GM18511 (cell line): ENCODE measurements around the gene FANCI.

Experiments
- ATAC-seq: cut with Tn5 transposase; IDR thresholded peaks from one replicate; pipeline ENCODE4 v1.9.1; 2021; ENCODE audit warnings: mild to moderate bottlenecking, moderate library complexity; ENCODE audit not compliant: unreplicated experiment

FANCI gene

DNA sequence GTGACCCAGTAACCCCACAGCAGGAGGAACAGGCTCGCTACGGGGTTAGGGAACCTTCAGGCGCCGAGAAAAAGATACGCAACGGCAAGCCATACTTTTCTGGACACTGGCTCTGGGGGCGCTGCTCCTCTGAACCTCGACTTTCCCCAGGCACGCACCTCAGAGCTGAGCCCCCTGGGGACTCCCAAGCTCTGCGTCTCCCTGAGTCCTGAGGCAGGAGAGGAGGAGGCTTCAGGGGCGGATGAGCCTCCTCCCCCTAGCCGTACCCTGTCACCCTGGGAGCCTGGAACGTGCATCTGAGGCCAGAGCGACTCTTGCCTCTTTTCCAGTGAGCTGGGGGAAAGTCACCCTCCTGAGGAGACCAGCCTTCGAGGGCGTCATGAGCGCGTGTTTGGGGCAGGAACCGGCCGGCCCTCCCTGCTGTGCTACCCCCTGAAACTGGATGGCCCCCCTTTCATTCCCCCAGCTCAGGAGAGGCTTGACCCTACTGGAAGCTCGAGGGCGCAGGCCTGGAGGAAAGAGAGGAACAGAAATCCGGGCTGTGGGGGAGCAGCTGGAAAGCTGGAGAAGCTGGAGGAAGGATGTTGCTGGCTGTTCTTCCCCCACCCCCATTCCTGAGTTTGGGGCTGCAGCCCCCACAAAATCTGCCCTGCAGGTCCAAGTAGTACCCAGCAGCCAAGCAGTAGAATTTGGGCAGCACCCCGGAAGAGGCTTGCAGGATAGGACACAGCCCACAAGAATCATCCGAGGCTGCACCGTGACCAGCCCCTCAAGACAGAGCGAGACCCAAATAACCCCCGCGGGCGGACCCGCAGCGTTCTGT is 115.9 kb downstream of the FANCI start:
- no peak for ATAC-seq

DNA sequence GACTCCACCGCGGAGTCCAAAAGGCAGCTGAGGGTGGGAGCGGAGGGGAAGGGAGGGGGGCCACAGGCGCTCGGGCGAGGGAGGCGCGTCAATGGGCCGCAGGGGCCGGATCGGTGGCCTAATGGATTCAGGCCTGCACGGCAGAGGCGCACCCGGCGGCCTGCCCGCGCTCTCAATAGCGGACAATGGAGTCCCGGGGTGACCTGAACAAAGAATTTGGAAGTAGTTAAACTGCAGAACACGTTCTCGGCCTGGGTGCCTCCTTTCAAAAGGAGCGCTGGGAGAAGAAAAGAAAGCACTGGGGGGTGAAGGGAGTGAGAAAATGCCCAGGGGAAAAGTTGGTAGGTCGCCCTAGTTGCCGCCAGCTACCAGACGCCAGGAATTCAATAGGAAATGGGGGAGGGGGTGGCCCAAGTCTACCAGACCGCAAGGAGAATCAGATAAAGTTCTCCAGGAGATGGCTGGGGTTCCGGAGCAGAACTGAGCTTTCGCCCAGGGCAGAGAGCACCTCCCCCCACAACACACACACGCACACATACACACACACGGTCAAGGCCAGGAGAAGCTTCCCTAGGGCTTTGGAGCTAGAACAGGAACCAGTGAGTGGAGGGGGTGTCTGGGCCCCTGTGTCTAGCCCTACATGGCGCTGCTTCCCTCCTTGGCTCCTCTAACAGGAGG is 116.7 kb downstream of the FANCI start:
- no peak for ATAC-seq

DNA sequence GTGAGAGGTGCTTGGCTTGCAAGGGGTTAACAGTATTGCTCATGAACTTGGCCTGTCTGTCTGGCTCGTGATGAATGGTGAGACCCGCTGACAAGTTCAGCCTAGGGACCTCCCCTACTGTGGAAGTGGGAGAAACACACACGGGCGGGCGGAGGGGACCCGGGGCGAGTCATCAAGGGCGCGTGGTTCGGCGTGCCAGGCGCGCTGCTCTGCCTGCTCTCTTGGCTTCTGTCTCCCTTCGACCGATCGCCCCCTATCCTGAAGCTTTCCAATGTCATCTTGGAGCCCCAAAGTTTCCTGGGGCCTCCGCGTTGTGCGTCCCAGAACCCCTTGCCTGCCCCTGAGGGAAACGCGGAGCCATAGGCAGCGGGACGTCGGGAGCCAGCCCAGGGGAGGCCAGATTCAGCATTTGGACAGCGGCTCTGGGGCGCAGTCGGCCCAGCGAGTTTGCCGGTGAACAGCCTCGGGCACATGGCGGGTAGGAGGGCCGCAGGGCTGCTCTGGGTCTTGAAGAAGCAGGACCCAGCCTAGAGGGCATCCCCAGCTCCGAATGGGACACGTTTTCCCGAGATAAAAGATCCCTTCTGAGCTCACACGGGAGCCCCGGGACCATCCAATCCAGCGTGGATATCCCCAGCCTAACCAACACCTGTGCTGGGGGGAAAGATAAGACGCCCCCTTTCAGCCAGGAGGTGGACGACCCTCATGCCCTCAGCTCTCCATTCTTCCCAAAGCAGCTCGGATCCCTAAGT is 117.8 kb downstream of the FANCI start:
- ATAC-seq, result no peak

DNA sequence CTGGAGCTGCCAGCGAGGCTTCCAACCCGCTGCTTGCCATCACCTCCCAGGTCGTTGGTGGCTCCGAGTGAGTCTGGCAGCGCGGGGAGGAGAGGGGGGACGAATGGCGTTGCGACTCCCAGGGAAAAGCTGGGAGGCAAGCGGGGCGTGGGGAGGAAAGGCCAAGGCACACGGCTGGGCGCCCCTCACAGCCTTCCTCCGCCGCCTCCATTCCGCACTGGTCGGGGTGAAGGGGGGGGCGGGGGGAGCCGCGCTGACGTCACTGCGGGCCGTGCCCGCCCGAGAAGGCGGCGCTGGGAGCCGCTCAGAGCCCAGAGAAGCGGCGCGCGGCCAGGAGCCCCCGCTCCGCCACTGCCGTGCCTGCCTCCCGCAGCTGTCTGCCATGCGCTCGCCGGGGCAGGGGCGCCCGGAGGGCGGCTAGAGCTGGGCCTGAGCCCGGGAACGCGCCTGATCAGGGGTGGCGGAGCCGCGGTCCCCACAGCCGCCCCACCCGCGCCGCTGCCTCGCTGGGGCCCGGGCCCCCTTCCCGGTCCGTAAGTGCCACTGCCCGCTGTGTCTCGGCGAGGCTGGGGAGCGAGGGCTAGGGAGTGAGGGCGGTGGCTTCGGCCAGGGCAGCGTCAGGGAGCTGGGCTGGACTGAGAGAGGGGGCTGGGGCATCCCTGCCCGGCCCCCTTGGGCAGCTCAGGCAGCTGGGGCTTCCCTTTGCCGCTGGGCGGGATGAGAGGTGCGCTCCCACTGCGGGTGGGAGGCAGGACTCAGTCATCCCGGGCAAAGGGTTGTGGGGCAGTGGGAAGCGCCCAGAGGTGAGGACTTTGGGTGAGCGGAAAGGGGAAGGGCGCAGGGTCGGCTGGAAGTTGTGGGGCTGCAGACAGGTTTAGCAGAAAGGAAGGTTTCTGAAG is 118.7 kb downstream of the FANCI start:
- no peak for ATAC-seq

DNA sequence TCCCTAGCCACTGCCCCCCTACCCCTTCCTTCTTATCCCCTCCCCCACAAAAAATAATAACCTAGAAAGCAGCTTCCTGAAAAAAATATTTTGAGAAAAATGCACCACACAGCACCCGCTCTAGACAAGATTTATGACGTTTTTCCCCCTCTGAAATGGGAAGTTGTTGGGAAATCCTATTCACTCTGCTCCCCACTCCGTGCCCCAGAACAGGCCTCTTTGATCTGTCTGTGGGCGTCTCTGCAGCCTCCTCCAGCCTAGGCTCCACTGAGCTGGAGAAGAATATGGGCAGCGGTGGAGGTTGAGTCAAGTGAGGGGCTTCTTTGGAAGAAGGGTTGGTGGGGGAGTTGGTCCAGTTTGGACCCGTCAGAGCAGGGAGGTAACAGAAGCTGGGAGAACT is 119.4 kb downstream of the FANCI start:
- no peak for ATAC-seq

DNA sequence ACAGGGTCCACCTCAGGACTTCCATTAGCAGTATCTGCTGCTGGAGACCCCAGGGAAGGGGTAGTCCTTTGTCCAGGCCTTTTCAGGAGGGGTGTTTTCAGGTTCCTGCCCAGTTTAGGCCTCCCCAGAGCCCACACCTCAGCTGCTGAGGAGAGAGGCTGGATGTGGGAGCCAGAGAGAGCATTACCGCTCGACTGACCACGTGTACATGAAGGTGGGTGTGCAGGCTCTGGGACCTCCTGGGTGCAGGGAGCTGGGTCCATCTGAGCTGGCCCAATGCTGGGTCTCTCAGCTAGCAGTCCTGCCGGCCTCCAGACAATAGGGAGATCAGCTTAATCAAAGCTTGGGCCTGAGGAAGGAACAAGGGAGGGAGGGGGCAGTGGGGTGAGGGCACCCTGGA is 120.0 kb downstream of the FANCI start:
- ATAC-seq, result no peak

DNA sequence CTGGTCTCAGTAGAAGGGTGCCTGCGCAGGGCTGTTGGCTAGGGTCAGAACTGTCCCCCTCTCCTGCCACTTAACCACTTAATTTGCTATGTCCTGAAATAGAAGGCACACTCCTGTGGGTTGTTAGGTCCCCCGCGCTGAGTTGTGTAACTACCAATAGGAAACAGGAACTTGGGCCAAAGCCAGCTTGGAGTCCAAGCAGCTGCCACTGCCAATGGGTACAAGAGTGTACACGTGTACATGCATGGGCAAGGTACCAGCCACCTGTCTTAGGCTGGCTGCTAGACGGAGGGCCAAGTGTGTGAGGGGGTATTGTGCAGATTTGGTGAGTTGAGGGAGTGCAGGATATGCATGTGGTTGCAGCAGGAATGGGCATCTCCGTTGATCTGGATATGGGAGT is 120.6 kb downstream of the FANCI start:
- no peak for ATAC-seq

DNA sequence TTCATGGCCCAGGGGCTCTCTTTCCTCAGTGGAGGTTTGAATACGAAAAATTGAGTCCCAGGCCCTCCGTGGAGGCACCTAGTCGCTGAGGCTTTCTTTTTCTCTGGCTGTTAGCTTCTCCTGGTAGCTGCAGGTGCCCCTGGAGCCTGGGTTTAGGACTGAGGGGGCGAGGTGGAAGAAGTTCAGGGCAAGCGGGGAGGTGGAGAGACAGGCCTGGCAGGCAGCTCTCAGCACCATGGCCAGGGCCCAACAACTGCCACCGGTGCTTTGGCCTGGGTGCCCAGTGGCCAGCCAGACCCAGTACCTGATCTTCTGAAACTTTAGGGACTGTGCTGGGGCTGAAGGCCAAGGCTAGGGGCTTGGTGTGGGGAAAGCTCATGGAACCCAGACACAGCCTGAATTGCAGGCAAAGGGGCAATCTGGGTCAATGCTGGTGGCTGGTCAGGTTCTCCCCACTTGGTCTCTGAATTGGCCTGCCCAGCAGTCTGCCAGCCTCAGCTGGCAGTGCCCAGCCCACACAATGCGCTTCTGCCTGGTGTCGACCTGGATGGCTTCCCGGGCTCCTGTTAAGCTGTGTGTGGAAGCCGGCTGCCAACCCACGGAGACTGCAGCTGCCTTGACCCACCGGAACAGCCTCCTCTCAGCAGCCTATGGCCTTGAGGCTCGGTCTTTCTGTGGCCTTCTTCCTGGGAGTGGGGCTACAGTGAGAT is 121.1 kb downstream of the FANCI start:
- no peak for ATAC-seq

DNA sequence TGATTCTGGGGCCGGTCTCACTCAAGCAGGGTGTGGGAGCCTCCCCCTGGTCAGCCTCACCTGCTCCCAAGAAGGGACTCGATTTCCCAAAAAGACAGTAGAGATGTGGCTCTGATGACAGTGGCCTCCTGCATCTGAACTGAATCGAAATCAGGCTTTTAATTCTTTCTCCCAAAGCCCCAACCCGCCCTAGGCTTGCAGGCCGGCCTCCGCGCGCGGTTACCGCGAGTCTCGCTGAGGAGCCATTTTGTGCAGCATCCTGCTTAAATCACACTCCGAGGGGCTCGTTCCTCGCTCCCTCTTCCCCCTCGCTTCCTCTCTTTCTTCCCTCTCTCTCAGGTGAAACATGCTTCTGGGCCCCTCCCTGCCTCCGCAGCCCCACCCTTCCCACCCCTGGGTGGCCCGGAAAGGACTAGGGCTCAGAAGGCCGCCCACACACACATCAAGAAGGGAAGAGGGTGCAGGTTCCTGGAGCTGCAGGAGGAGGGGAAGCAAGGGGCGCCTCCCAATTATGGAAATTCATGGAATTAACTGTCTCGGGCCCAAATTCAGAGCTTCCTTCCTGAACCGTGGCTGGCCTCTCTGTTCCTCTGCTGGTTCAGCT is 121.8 kb downstream of the FANCI start:
- ATAC-seq, result no peak
